AG10803 (cell line): ENCODE data around the gene PPP1R3D.

ENCODE experiments used
- DNase-seq: peaks from one replicate; pipeline ENCODE4 v3.0.0; 2010; ENCODE audit warnings: low read depth
- H3K4me3 ChIP-seq: 2 replicates; pipeline ENCODE4 v1.5.1; 2011; ENCODE audit warnings: mild to moderate bottlenecking, low read length, control low read depth
- CTCF ChIP-seq: conservative IDR thresholded peaks from 2 replicates; pipeline ENCODE4 v1.5.1; 2011; ENCODE audit warnings: mild to moderate bottlenecking, low read length, control low read depth, inconsistent platforms

PPP1R3D gene

GRCh38 chr20:59983076-59983475 lies 43.0 kb upstream of the PPP1R3D start:
- no peak for TF ChIP-seq CTCF
- H3K4me3 ChIP-seq = no peak overlapping the region
- no peak for DNase-seq

GRCh38 chr20:59977086-59977485 lies 37.0 kb upstream of the PPP1R3D start:
- TF ChIP-seq CTCF = no peak
- H3K4me3 ChIP-seq = no peak overlapping the region
- no peak for DNase-seq

- no peak overlapping the region for H3K4me3 ChIP-seq
- TF ChIP-seq CTCF = no peak
- DNase-seq = no peak
Measured at GRCh38 chr20:59976156-59976782, 36.2 kb upstream of the PPP1R3D start.

- no peak for DNase-seq
- H3K4me3 ChIP-seq = no peak overlapping the region
- no peak for TF ChIP-seq CTCF
Measured at GRCh38 chr20:59972037-59972801, 32.1 kb upstream of the PPP1R3D start.

GRCh38 chr20:59971428-59971827 lies 31.3 kb upstream of the PPP1R3D start:
- no peak overlapping the region for H3K4me3 ChIP-seq
- TF ChIP-seq CTCF = no peak
- DNase-seq = no peak

- no peak for TF ChIP-seq CTCF
- no peak for DNase-seq
- no peak overlapping the region for H3K4me3 ChIP-seq
Measured at GRCh38 chr20:59966428-59966827, 26.3 kb upstream of the PPP1R3D start.

GRCh38 chr20:59962155-59962554 lies 22.1 kb upstream of the PPP1R3D start:
- no peak for DNase-seq
- H3K4me3 ChIP-seq = no peak overlapping the region
- no peak for TF ChIP-seq CTCF
